H9 (cell line): ENCODE measurements around the gene LST1. TPM values are rescaled to one million over a fixed set of nuclear protein-coding genes. Genes with fewer than 3 reads are reported as not detected.
A peak's percentile ranks its signal among the peaks of the same experiment; 100 is the strongest.

Experiments used
- DNase-seq: peaks from one replicate; pipeline ENCODE4 v3.0.0-alpha.2; 2017
- H2AFZ ChIP-seq: one replicate; pipeline ENCODE4 v1.6.1; 2013; ENCODE audit warnings: mild to moderate bottlenecking, low read length, control low read depth, moderate library complexity
- H2AK5ac ChIP-seq: 2 replicates; pipeline ENCODE4 v1.6.1; 2013; ENCODE audit warnings: low read length, control low read depth, mixed read lengths; ENCODE audit not compliant: insufficient read length
- H2BK120ac ChIP-seq: one replicate; pipeline ENCODE4 v1.6.1; 2013; ENCODE audit warnings: low read depth, mild to moderate bottlenecking, low read length, control low read depth, inconsistent platforms; ENCODE audit not compliant: poor library complexity, severe bottlenecking
- H2BK12ac ChIP-seq: 2 replicates; pipeline ENCODE4 v1.6.1; 2013; ENCODE audit warnings: low read length, control low read depth, mixed read lengths, low read depth; ENCODE audit not compliant: insufficient read length
- H2BK15ac ChIP-seq: 2 replicates; pipeline ENCODE4 v1.6.1; 2013; ENCODE audit warnings: low read depth, low read length, control low read depth
- H2BK20ac ChIP-seq: one replicate; pipeline ENCODE4 v1.6.1; 2013; ENCODE audit warnings: low read depth, mild to moderate bottlenecking, low read length, control low read depth, inconsistent platforms; ENCODE audit not compliant: poor library complexity, severe bottlenecking
- H2BK5ac ChIP-seq: 2 replicates; pipeline ENCODE4 v1.6.1; 2013; ENCODE audit warnings: low read length, control low read depth, mixed read lengths; ENCODE audit not compliant: insufficient read length
- H3K14ac ChIP-seq: 2 replicates; pipeline ENCODE4 v1.6.1; 2013; ENCODE audit warnings: low read length, control low read depth; ENCODE audit not compliant: insufficient read depth
- H3K18ac ChIP-seq: 2 replicates; pipeline ENCODE4 v1.6.1; 2013; ENCODE audit warnings: low read depth, mild to moderate bottlenecking, mixed read lengths, low read length, control low read depth; ENCODE audit not compliant: insufficient read length
- H3K23ac ChIP-seq: 2 replicates; pipeline ENCODE4 v1.6.1; 2013; ENCODE audit warnings: low read length, control low read depth, mixed read lengths, low read depth; ENCODE audit not compliant: insufficient read length
- H3K23me2 ChIP-seq: 2 replicates; pipeline ENCODE4 v1.6.1; 2013; ENCODE audit warnings: low read depth, mild to moderate bottlenecking, mixed read lengths, low read length, control low read depth; ENCODE audit not compliant: insufficient read length, poor library complexity, severe bottlenecking
- H3K27ac ChIP-seq: 2 replicates; pipeline ENCODE4 v1.5.1; 2013; ENCODE audit warnings: low read length, control low read depth, mixed read lengths, low read depth; ENCODE audit not compliant: insufficient read length
- H3K27me3 ChIP-seq: 2 replicates; pipeline ENCODE4 v1.6.1; 2013; ENCODE audit warnings: low read length, control low read depth, inconsistent platforms; ENCODE audit not compliant: insufficient read depth
- H3K4ac ChIP-seq: 2 replicates; pipeline ENCODE4 v1.6.1; 2013; ENCODE audit warnings: low read depth, mild to moderate bottlenecking, control low read depth, inconsistent platforms, low read length, moderate library complexity
- H3K4me1 ChIP-seq: 2 replicates; pipeline ENCODE4 v1.6.1; 2013; ENCODE audit warnings: low read length, control low read depth, inconsistent platforms; ENCODE audit not compliant: insufficient read depth
- H3K4me2 ChIP-seq: 2 replicates; pipeline ENCODE4 v1.6.1; 2013; ENCODE audit warnings: low read length, control low read depth, mixed read lengths; ENCODE audit not compliant: insufficient read length, insufficient read depth
- H3K56ac ChIP-seq: 2 replicates; pipeline ENCODE4 v1.6.1; 2013; ENCODE audit warnings: low read depth, mild to moderate bottlenecking, mixed read lengths, low read length, control low read depth; ENCODE audit not compliant: insufficient read length
- H3K79me1 ChIP-seq: 2 replicates; pipeline ENCODE4 v1.6.1; 2013; ENCODE audit warnings: low read depth, mild to moderate bottlenecking, moderate library complexity, low read length, control low read depth, inconsistent platforms; ENCODE audit not compliant: insufficient read depth, poor library complexity, severe bottlenecking
- H3K79me2 ChIP-seq: 2 replicates; pipeline ENCODE4 v1.6.1; 2013; ENCODE audit warnings: low read length, control low read depth, inconsistent platforms; ENCODE audit not compliant: insufficient read depth
- H3K9ac ChIP-seq: 2 replicates; pipeline ENCODE4 v1.6.1; 2013; ENCODE audit warnings: low read length, control low read depth, mixed read lengths; ENCODE audit not compliant: insufficient read length; ENCODE audit errors: extremely low read depth
- H3K9me3 ChIP-seq: one replicate; pipeline ENCODE4 v1.6.1; 2013; ENCODE audit warnings: low read depth, low read length, inconsistent platforms; ENCODE audit not compliant: control insufficient read depth
- H3T11ph ChIP-seq: one replicate; pipeline ENCODE4 v1.6.1; 2013; ENCODE audit warnings: mild to moderate bottlenecking, low read length, control low read depth, inconsistent platforms
- H4K20me1 ChIP-seq: one replicate; pipeline ENCODE4 v1.6.1; 2013; ENCODE audit not compliant: control insufficient read depth, insufficient read length, insufficient read depth
- H4K5ac ChIP-seq: 2 replicates; pipeline ENCODE4 v1.6.1; 2013; ENCODE audit warnings: low read depth, mild to moderate bottlenecking, mixed read lengths, low read length, control low read depth; ENCODE audit not compliant: insufficient read length
- H4K8ac ChIP-seq: replicated peaks from 2 replicates; pipeline ENCODE4 v1.6.1; 2013; ENCODE audit warnings: low read length, control low read depth, mixed read lengths, low read depth; ENCODE audit not compliant: insufficient read length
- H4K91ac ChIP-seq: 2 replicates; pipeline ENCODE4 v1.6.1; 2013; ENCODE audit warnings: low read depth, mild to moderate bottlenecking, moderate library complexity, mixed read lengths, low read length, control low read depth; ENCODE audit not compliant: insufficient read length
- H3K27ac Mint-ChIP-seq, 3 experiments: 2 replicates in 2 of 3; 3 replicates in 1 of 3; pipeline ENCODE4 v1.8.0; 2020 to 2021; ENCODE audit warnings: mixed read lengths in 3 of 3, mild to moderate bottlenecking in 1 of 3, moderate library complexity in 1 of 3
- H3K27me3 Mint-ChIP-seq: 2 replicates; pipeline ENCODE4 v1.8.0; 2021; ENCODE audit warnings: low read depth, mild to moderate bottlenecking, moderate library complexity, mixed read lengths
- H3K36me3 Mint-ChIP-seq, 3 experiments: 2 replicates in 2 of 3; 3 replicates in 1 of 3; pipeline ENCODE4 v1.8.0; 2020 to 2021; ENCODE audit warnings: low read depth in 3 of 3, mixed read lengths in 3 of 3; ENCODE audit not compliant: insufficient read depth in 1 of 3
- H3K4me1 Mint-ChIP-seq, 2 experiments: 2 replicates each; pipeline ENCODE4 v1.8.0; 2020; ENCODE audit warnings: mixed read lengths in 2 of 2
- H3K4me3 Mint-ChIP-seq, 2 experiments: 2 replicates in 1 of 2; 3 replicates in 1 of 2; pipeline ENCODE4 v1.8.0; 2020 to 2021; ENCODE audit warnings: mild to moderate bottlenecking in 2 of 2, mixed read lengths in 2 of 2, moderate library complexity in 1 of 2
- H3K9me3 Mint-ChIP-seq, 2 experiments: 2 replicates in 1 of 2; 3 replicates in 1 of 2; pipeline ENCODE4 v1.8.0; 2020; ENCODE audit warnings: mild to moderate bottlenecking in 2 of 2, mixed read lengths in 2 of 2, moderate library complexity in 1 of 2
- WGBS: extraction: QIAGEN DNeasy Blood & Tissue Kit; methylation state at CpG from one replicate; pipeline ENCODE4 v1.1.7; 2013; ENCODE audit warnings: missing lambda C conversion rate, low lambda C conversion rate, mixed read lengths; ENCODE audit not compliant: insufficient read length; ENCODE audit errors: extremely low coverage; 5-methylcytosine and 5-hydroxymethylcytosine counted together
- total RNA-seq: library from RNA; stranded (reverse); gene quantifications from 2 replicates; pipeline ENCODE4 v1.2.1, GENCODE V29; 2021
- TF ChIP-seq, protein P1 (sequence below): fragments of 200-600 bp; sonication (generic); conservative IDR thresholded peaks from 3 replicates; pipeline ENCODE4 v1.8.0; 2021; ENCODE audit warnings: antibody characterized with exemption, mild to moderate bottlenecking

Gene LST1
- total RNA-seq, 1 experiment from 2014 or later = not detected

DNA sequence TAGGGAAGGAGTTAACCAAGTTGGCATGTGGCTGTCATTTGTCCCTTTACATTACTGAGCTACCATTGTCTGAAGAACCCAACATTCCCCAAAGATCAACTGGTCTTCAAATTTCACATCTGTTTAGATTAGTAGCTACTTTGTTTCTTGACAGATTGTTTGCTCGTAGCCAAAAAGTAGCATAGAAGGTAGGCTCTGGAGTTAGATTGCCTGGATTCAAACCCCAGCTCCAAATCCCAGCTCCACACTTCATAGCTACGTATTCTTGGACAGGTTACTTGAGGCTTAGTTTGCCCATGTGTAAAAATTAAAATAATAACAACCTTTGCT, 37.6 kb upstream of the LST1 start:
- Histone ChIP-seq H2BK5ac (no peak overlapping the region), H3K56ac (no peak overlapping the region), H3K4me1 (no peaks in the 10 kb centered on the region; the same call in 1 of the 2 replicates), H3K79me1 (peaks cover 3% of the 10 kb centered on the region), H3T11ph (no peak overlapping the region), H4K5ac (no peak overlapping the region), H3K23ac (no peak overlapping the region), H3K9me3 (no peaks in the 10 kb centered on the region), H3K27ac (no peak overlapping the region), H3K18ac (no peak overlapping the region), H3K27me3 (no peaks in the 10 kb centered on the region), H4K8ac (no peak overlapping the region), H3K9ac (no peak overlapping the region), H3K14ac (no peak overlapping the region), H2BK15ac (no peak overlapping the region), H2AFZ (no peak overlapping the region), H2BK120ac (no peak overlapping the region), H4K20me1 (no peaks in the 10 kb centered on the region), H4K91ac (no peak overlapping the region), H3K4ac (no peak overlapping the region), H2BK12ac (no peak overlapping the region), H3K4me2 (no peak overlapping the region), H3K79me2 (no peaks in the 10 kb centered on the region; the same call in 1 of the 2 replicates), H3K23me2 (no peaks in the 10 kb centered on the region), H2BK20ac (no peak overlapping the region), H2AK5ac (no peak overlapping the region)
- Mint-ChIP-seq H3K36me3 (peaks cover 6 to 32% (median 23%) of the 10 kb centered on the region in 3 experiments; a peak in 6 of 7 replicates), H3K4me3 (peak overlapping the region in 1 of 2 experiments; percentile 70; a peak in 2 of 5 replicates), H3K27me3 (no peaks in the 10 kb centered on the region), H3K27ac (peak overlapping the region in 1 of 3 experiments; percentile 33; a peak in 1 of 7 replicates), H3K4me1 (peaks cover 13 to 25% of the 10 kb centered on the region in 2 experiments), H3K9me3 (no peaks in the 10 kb centered on the region)
- TF ChIP-seq, protein P1, sequence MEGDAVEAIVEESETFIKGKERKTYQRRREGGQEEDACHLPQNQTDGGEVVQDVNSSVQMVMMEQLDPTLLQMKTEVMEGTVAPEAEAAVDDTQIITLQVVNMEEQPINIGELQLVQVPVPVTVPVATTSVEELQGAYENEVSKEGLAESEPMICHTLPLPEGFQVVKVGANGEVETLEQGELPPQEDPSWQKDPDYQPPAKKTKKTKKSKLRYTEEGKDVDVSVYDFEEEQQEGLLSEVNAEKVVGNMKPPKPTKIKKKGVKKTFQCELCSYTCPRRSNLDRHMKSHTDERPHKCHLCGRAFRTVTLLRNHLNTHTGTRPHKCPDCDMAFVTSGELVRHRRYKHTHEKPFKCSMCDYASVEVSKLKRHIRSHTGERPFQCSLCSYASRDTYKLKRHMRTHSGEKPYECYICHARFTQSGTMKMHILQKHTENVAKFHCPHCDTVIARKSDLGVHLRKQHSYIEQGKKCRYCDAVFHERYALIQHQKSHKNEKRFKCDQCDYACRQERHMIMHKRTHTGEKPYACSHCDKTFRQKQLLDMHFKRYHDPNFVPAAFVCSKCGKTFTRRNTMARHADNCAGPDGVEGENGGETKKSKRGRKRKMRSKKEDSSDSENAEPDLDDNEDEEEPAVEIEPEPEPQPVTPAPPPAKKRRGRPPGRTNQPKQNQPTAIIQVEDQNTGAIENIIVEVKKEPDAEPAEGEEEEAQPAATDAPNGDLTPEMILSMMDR = no peak
- DNase-seq = no peak
- no CpG with 5 or more reads among the region's 2 CpGs for WGBS
